HL-60 (cell line): ENCODE results near the gene IQGAP2.

Experiments
- GABPA ChIP-seq: IDR thresholded peaks from 2 replicates; pipeline ENCODE4 v1.6.1; 2012; ENCODE audit warnings: low read depth
- POLR2AphosphoS5 ChIP-seq: IDR thresholded peaks from 2 replicates; pipeline ENCODE4 v1.6.1; 2012; ENCODE audit warnings: low read depth
- TF ChIP-seq, protein P1 (sequence below): IDR thresholded peaks from one replicate; pipeline ENCODE4 v1.5.1; 2011; ENCODE audit warnings: low read length, control low read depth, inconsistent platforms; ENCODE audit not compliant: insufficient read depth
- TF ChIP-seq, protein P2 (sequence below): IDR thresholded peaks from 2 replicates; pipeline ENCODE4 v1.6.1; 2012; ENCODE audit warnings: low read depth; ENCODE audit not compliant: insufficient replicate concordance

DNA sequence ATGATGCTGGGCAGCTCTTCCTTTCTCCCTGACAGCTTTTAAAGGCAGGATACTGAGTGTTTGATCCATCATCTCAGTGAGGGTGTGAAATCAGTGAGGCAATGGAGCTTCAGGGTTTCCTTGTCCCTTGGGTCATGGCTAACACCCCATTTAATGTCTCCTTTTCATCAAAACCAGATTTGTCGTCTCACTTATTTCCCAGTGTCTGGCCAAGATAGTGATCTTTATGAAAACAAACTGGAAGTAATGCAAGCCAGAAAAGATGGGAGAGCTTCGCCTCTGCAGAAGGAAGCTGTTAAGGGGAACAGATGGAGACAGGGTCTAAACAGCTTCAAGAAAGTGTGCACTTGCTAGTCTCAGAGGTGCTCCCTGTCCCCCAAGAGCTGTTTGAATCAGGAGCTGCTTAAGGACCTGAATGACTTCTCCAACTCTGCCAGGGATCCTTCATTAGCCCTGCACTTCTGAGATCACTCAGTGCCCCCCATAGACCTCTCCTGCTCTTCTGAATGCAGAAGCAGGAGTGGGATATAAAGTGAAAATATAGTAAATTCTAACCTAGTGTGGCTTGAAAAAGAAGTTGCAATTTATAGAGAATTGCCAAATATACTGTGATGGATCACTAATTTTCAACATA lies 124.0 kb downstream of the IQGAP2 start:
- TF ChIP-seq, protein P1, sequence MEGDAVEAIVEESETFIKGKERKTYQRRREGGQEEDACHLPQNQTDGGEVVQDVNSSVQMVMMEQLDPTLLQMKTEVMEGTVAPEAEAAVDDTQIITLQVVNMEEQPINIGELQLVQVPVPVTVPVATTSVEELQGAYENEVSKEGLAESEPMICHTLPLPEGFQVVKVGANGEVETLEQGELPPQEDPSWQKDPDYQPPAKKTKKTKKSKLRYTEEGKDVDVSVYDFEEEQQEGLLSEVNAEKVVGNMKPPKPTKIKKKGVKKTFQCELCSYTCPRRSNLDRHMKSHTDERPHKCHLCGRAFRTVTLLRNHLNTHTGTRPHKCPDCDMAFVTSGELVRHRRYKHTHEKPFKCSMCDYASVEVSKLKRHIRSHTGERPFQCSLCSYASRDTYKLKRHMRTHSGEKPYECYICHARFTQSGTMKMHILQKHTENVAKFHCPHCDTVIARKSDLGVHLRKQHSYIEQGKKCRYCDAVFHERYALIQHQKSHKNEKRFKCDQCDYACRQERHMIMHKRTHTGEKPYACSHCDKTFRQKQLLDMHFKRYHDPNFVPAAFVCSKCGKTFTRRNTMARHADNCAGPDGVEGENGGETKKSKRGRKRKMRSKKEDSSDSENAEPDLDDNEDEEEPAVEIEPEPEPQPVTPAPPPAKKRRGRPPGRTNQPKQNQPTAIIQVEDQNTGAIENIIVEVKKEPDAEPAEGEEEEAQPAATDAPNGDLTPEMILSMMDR: no peak
- TF ChIP-seq POLR2AphosphoS5 (no peak), GABPA (no peak)
- TF ChIP-seq, protein P2, sequence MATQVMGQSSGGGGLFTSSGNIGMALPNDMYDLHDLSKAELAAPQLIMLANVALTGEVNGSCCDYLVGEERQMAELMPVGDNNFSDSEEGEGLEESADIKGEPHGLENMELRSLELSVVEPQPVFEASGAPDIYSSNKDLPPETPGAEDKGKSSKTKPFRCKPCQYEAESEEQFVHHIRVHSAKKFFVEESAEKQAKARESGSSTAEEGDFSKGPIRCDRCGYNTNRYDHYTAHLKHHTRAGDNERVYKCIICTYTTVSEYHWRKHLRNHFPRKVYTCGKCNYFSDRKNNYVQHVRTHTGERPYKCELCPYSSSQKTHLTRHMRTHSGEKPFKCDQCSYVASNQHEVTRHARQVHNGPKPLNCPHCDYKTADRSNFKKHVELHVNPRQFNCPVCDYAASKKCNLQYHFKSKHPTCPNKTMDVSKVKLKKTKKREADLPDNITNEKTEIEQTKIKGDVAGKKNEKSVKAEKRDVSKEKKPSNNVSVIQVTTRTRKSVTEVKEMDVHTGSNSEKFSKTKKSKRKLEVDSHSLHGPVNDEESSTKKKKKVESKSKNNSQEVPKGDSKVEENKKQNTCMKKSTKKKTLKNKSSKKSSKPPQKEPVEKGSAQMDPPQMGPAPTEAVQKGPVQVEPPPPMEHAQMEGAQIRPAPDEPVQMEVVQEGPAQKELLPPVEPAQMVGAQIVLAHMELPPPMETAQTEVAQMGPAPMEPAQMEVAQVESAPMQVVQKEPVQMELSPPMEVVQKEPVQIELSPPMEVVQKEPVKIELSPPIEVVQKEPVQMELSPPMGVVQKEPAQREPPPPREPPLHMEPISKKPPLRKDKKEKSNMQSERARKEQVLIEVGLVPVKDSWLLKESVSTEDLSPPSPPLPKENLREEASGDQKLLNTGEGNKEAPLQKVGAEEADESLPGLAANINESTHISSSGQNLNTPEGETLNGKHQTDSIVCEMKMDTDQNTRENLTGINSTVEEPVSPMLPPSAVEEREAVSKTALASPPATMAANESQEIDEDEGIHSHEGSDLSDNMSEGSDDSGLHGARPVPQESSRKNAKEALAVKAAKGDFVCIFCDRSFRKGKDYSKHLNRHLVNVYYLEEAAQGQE: no peak
